ENCODE measurements around the gene HIBCH.

GRCh38 chr2:190318514-190318913 is 1.1 kb downstream of the HIBCH start:
- TF ChIP-seq, protein P1, sequence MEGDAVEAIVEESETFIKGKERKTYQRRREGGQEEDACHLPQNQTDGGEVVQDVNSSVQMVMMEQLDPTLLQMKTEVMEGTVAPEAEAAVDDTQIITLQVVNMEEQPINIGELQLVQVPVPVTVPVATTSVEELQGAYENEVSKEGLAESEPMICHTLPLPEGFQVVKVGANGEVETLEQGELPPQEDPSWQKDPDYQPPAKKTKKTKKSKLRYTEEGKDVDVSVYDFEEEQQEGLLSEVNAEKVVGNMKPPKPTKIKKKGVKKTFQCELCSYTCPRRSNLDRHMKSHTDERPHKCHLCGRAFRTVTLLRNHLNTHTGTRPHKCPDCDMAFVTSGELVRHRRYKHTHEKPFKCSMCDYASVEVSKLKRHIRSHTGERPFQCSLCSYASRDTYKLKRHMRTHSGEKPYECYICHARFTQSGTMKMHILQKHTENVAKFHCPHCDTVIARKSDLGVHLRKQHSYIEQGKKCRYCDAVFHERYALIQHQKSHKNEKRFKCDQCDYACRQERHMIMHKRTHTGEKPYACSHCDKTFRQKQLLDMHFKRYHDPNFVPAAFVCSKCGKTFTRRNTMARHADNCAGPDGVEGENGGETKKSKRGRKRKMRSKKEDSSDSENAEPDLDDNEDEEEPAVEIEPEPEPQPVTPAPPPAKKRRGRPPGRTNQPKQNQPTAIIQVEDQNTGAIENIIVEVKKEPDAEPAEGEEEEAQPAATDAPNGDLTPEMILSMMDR (IDR thresholded peaks at IDR 0.05), result no peak
- TF ChIP-seq POLR2A (IDR thresholded peaks at IDR 0.05) (no peak), EP300 (IDR thresholded peaks at IDR 0.05) (no peak)
